CD14-positive monocyte (primary cell): ENCODE measurements around the gene ANGPTL2. TPM values are rescaled to one million over a fixed set of nuclear protein-coding genes. Genes with fewer than 3 reads are reported as not detected.

Experiments used
- DNase-seq, 3 donors: peaks; one replicate each; pipeline ENCODE4 v3.0.0-alpha.2; 2011 to 2022
- H2AFZ ChIP-seq: 2 replicates; pipeline ENCODE4 v1.6.0; 2012; ENCODE audit warnings: mild to moderate bottlenecking, low read depth, low read length, inconsistent platforms; ENCODE audit not compliant: insufficient read depth, poor library complexity, severe bottlenecking
- H3K27ac ChIP-seq, 2 donors: 1 replicate in 1 of 2; 2 replicates in 1 of 2; pipeline ENCODE4 v1.5.1; 2012 to 2013; ENCODE audit warnings: low read length in 2 of 2, control low read depth in 1 of 2, inconsistent platforms in 1 of 2, low read depth in 1 of 2, mild to moderate bottlenecking in 1 of 2
- H3K27me3 ChIP-seq, 2 donors: one replicate each; pipeline versions ENCODE4 v1.6.0 to v1.6.1; 2011 to 2013; ENCODE audit warnings: low read length in 2 of 2; ENCODE audit not compliant: control insufficient read depth in 2 of 2, insufficient read depth in 2 of 2
- H3K36me3 ChIP-seq, 2 donors: replicated peaks in 1 of 2; 1 replicate in 1 of 2; 2 replicates in 1 of 2; pipeline versions ENCODE4 v1.5.1 to v1.6.1; 2012 to 2013; ENCODE audit warnings: low read length in 2 of 2, control low read depth in 1 of 2, inconsistent platforms in 1 of 2, mild to moderate bottlenecking in 1 of 2; ENCODE audit not compliant: insufficient read depth in 2 of 2, control insufficient read depth in 1 of 2
- H3K4me1 ChIP-seq, 2 donors: 1 replicate in 1 of 2; 2 replicates in 1 of 2; pipeline versions ENCODE4 v1.5.1 to v1.6.1; 2012 to 2013; ENCODE audit warnings: low read length in 2 of 2, control low read depth in 1 of 2, inconsistent platforms in 1 of 2, mild to moderate bottlenecking in 1 of 2, moderate library complexity in 1 of 2; ENCODE audit not compliant: insufficient read depth in 2 of 2, control insufficient read depth in 1 of 2
- H3K4me2 ChIP-seq: replicated peaks from 2 replicates; pipeline ENCODE3; 2012; ENCODE audit warnings: low read length, moderate library complexity, mild to moderate bottlenecking; ENCODE audit not compliant: poor library complexity, severe bottlenecking; ENCODE audit errors: extremely low read depth
- H3K4me3 ChIP-seq, 3 experiments: fragments of 200-600 bp in 1 of 3; sonication (generic) in 1 of 3; replicated peaks in 1 of 3; 1 replicate in 2 of 3; 2 replicates in 1 of 3; pipeline ENCODE4 v1.5.1; 2011 to 2013; ENCODE audit warnings: low read length in 3 of 3, mild to moderate bottlenecking in 3 of 3, control low read depth in 2 of 3, low read depth in 2 of 3, inconsistent platforms in 1 of 3, moderate library complexity in 1 of 3
- H3K79me2 ChIP-seq: 2 replicates; pipeline ENCODE4 v1.6.0; 2012; ENCODE audit warnings: mild to moderate bottlenecking, control low read depth, inconsistent platforms, low read length, moderate library complexity; ENCODE audit not compliant: insufficient read depth
- H3K9ac ChIP-seq: 2 replicates; pipeline ENCODE4 v1.6.0; 2017; ENCODE audit warnings: low read length, mild to moderate bottlenecking; ENCODE audit not compliant: insufficient read depth, poor library complexity, severe bottlenecking
- H3K9me3 ChIP-seq, 2 donors: replicated peaks in 1 of 2; 1 replicate in 1 of 2; 2 replicates in 1 of 2; pipeline versions ENCODE4 v1.5.1 to v1.6.1; 2012 to 2013; ENCODE audit warnings: low read length in 2 of 2, control low read depth in 1 of 2; ENCODE audit not compliant: control insufficient read depth in 1 of 2, insufficient read depth in 1 of 2
- H4K20me1 ChIP-seq: 2 replicates; pipeline ENCODE4 v1.6.0; 2012; ENCODE audit warnings: mild to moderate bottlenecking, low read length, control low read depth, moderate library complexity; ENCODE audit not compliant: insufficient read depth
- H3K27ac Mint-ChIP-seq, 7 donors: one replicate each; pipeline ENCODE4 v1.8.0; 2020; ENCODE audit warnings: mild to moderate bottlenecking in 7 of 7, mixed read lengths in 7 of 7, moderate library complexity in 6 of 7, inconsistent platforms in 2 of 7
- H3K27me3 Mint-ChIP-seq, 3 donors: one replicate each; pipeline ENCODE4 v1.8.0; 2021 to 2022; ENCODE audit warnings: low read depth in 3 of 3, mild to moderate bottlenecking in 3 of 3, mixed read lengths in 3 of 3, moderate library complexity in 3 of 3, inconsistent platforms in 1 of 3
- H3K36me3 Mint-ChIP-seq, 2 donors: one replicate each; pipeline ENCODE4 v1.8.0; 2020; ENCODE audit warnings: mixed read lengths in 2 of 2, inconsistent platforms in 1 of 2, mild to moderate bottlenecking in 1 of 2
- H3K4me1 Mint-ChIP-seq: one replicate; pipeline ENCODE4 v1.8.0; 2020; ENCODE audit warnings: mild to moderate bottlenecking, mixed read lengths
- H3K4me3 Mint-ChIP-seq, 2 donors: one replicate each; pipeline ENCODE4 v1.8.0; 2020; ENCODE audit warnings: mild to moderate bottlenecking in 2 of 2, mixed read lengths in 2 of 2, moderate library complexity in 1 of 2
- H3K9me3 Mint-ChIP-seq, 7 donors: one replicate each; pipeline ENCODE4 v1.8.0; 2020 to 2022; ENCODE audit warnings: mixed read lengths in 7 of 7, mild to moderate bottlenecking in 6 of 7, moderate library complexity in 6 of 7, inconsistent platforms in 2 of 7
- WGBS: methylation state at CpG from one replicate; pipeline ENCODE4 v1.1.5; 2013; ENCODE audit warnings: missing lambda C conversion rate; ENCODE audit not compliant: insufficient coverage; 5-methylcytosine and 5-hydroxymethylcytosine counted together
- intact Hi-C, 2 donors: fragments of 100-400 bp; cut with micrococcal nuclease; formaldehyde crosslinking; loops; one replicate each; pipeline versions ENCODE4 v1.15.0 to v1.15.1; 2023
- polyA plus RNA-seq, 3 donors: library from polyadenylated mRNA; depleted of rRNA in 1 of 3; unstranded in 2 of 3; stranded (reverse) in 1 of 3; fragments of 300-500 nt in 2 of 3; fragments of >200 nt in 1 of 3; fragmentation: Illumina TruSeq in 2 of 3; gene quantifications; 1 replicate in 2 of 3; 2 replicates in 1 of 3; pipeline ENCODE4 v1.2.3, GENCODE V29; 2012 to 2021
- TF ChIP-seq, protein P1 (sequence below): fragments of 200-600 bp; IDR thresholded peaks from one replicate; pipeline ENCODE4 v1.8.0; 2022; ENCODE audit warnings: antibody characterized with exemption, mild to moderate bottlenecking

Gene ANGPTL2
- polyA plus RNA-seq, 3 donors = not detected

DNA sequence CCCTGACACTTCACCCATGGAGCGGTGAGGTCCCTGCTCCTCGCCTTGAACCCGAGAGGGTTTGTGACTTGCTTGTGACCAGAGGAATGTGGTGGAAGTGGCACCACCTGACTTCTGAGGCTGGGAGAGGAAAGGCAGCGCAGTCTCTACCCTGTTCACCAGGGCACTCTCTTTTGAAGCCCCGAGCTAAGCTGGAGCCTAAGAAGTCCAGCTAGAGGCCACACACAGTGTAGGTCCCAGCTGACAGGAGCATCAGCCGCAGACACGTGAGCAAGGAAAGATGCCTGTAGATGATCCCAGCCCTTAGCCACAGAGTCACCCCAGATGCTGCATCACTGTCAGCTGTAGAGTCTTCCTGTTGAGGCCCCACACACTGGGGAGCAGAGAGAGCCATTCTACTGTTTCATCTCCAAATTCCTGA lies 1.7 kb upstream of the ANGPTL2 start:
- TF ChIP-seq, protein P1, sequence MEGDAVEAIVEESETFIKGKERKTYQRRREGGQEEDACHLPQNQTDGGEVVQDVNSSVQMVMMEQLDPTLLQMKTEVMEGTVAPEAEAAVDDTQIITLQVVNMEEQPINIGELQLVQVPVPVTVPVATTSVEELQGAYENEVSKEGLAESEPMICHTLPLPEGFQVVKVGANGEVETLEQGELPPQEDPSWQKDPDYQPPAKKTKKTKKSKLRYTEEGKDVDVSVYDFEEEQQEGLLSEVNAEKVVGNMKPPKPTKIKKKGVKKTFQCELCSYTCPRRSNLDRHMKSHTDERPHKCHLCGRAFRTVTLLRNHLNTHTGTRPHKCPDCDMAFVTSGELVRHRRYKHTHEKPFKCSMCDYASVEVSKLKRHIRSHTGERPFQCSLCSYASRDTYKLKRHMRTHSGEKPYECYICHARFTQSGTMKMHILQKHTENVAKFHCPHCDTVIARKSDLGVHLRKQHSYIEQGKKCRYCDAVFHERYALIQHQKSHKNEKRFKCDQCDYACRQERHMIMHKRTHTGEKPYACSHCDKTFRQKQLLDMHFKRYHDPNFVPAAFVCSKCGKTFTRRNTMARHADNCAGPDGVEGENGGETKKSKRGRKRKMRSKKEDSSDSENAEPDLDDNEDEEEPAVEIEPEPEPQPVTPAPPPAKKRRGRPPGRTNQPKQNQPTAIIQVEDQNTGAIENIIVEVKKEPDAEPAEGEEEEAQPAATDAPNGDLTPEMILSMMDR = no peak
- no peak overlapping the region for H3K27ac ChIP-seq
- H2AFZ ChIP-seq = no peak overlapping the region
- H3K36me3 ChIP-seq = no peaks in the 10 kb centered on the region
- H4K20me1 ChIP-seq = no peaks in the 10 kb centered on the region
- peaks cover 24 to 55% of the 10 kb centered on the region in 2 donors for H3K27me3 ChIP-seq
- DNase-seq = no peak
- Mint-ChIP-seq H3K4me1 (peaks cover 16% of the 10 kb centered on the region), H3K4me3 (peak overlapping the region in 1 of 2 donors; percentile 68), H3K9me3 (peaks cover 0 to 10% (median 1%) of the 10 kb centered on the region in 7 donors), H3K36me3 (no peaks in the 10 kb centered on the region), H3K27ac (no peak overlapping the region), H3K27me3 (peaks cover 42 to 73% (median 66%) of the 10 kb centered on the region in 3 donors)
- no peak overlapping the region for H3K9ac ChIP-seq
- 100% methylated on average over 3 of the region's 7 CpGs for WGBS
- H3K4me1 ChIP-seq = peaks cover 0 to 3% of the 10 kb centered on the region in 2 donors
- no peaks in the 10 kb centered on the region for H3K79me2 ChIP-seq
- H3K9me3 ChIP-seq = peaks cover 2 to 3% of the 10 kb centered on the region in 2 donors
- no peak overlapping the region for H3K4me3 ChIP-seq
- no peak overlapping the region for H3K4me2 ChIP-seq
- intact Hi-C loops = no loop called here

DNA sequence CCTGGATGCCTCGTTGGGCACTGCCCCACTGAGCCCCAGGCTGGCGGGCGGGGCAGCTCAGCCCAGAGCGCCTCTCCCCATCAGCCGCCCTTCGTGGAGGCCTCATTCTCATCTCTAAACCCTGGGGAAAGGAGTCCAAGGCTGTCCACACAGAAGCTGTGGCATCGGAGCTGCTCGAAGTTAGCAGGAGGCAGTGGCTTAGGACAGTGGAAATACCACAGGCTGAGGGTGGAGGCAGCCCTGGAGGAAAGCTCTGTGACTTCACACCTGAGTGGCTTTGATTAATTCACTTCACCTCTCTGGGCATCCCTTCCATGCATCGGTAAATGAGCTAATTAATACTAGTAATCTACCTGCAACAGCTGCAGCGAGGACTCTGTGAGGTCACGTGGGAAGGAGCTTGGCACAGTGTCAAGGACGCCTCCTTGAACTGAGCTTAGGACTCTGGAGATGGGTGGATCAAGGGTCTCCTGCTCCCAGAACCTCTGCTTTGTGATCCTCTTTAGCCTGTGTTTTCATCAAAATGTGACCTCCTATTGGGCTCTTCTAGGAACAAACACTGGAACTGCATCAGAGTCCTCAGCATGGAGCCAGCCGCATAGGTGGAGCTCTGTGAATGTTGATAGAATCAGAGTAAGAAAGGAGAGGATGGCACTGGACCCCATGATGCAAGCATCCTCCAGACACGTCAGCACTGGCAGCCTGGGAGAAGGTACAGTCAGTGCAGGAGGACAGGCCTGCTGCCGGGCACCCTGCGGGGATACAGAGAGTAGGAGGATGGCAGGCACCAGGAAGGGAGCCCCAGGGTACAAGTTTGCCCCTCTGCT lies 842 bp upstream of the ANGPTL2 start:
- TF ChIP-seq, protein P1 = no peak
- Histone ChIP-seq H3K4me3 (no peak overlapping the region), H3K27ac (no peak overlapping the region), H3K79me2 (no peaks in the 10 kb centered on the region), H3K4me2 (no peak overlapping the region), H2AFZ (no peak overlapping the region), H3K4me1 (peaks cover 0 to 3% of the 10 kb centered on the region in 2 donors), H3K27me3 (peaks cover 24 to 55% of the 10 kb centered on the region in 2 donors), H4K20me1 (no peaks in the 10 kb centered on the region), H3K9me3 (peaks cover 2 to 3% of the 10 kb centered on the region in 2 donors), H3K36me3 (no peaks in the 10 kb centered on the region), H3K9ac (no peak overlapping the region)
- Mint-ChIP-seq H3K4me1 (peaks cover 9% of the 10 kb centered on the region), H3K27me3 (peaks cover 42 to 76% (median 66%) of the 10 kb centered on the region in 3 donors), H3K27ac (peak overlapping the region in 2 of 7 donors; percentile 9 to 16), H3K36me3 (no peaks in the 10 kb centered on the region), H3K9me3 (peaks cover 0 to 10% (median 1%) of the 10 kb centered on the region in 7 donors), H3K4me3 (peak overlapping the region in 1 of 2 donors; percentile 68)
- 35% methylated on average over 11 of the region's 16 CpGs for WGBS
- DNase-seq = no peak
- intact Hi-C loops = no loop called here
